Measurements from ENCODE around the gene CLK1. TPM values are rescaled to one million over a fixed set of nuclear protein-coding genes. Genes with fewer than 3 reads are reported as not detected.

Gene CLK1
- total and polyA plus RNA-seq, 2 of the 8 experiments (the other 6 are each of a cell fraction or from before 2014, with no cell fraction given) = 22.3 to 35.2 TPM

- ChIA-PET CTCF (ENCODE audit: partially characterized antibody) (interaction anchor here (0.7 to 1.4 kb wide), 3 partner anchors 14 to 114 kb away, joined by 3 to 4 read pairs (median 3); no protein-coding TSS in a partner anchor), POLR2A (ENCODE audit: partially characterized antibody) (interaction anchor here (0.9 to 1.6 kb wide), 9 partner anchors 8 to 98 kb away, joined by 3 to 9 read pairs (median 4); partner anchors contain the start of gene CLK1)
- Histone ChIP-seq H4K5ac (ENCODE audit: insufficient read length, low read depth, low read length) (peak within 1 kb of the TSS; percentile 100), H3K9me3 (ENCODE audit: insufficient read depth in 2 of 2, low read depth in 1 of 2, low read length in 1 of 2) (no peaks in the 10 kb centered on the region), H3K56ac (replicated peaks; ENCODE audit: insufficient read length, low read depth, low read length) (peak within 1 kb of the TSS; percentile 93), H2AK5ac (ENCODE audit: low read depth, low read length) (no peak within 1 kb of the TSS), H2BK20ac (ENCODE audit: low read length) (0 out of 2 replicates have a peak within 1 kb of the TSS, but pooled peaks have one; percentile 50), H2BK15ac (ENCODE audit: low read length) (no peak within 1 kb of the TSS; the same call in 1 of the 2 replicates), H3K27me3 (replicated peaks in 1 of 4; ENCODE audit: control insufficient read depth in 3 of 4, extremely low read depth in 1 of 4, insufficient read depth in 3 of 4, low read length in 3 of 4) (no peaks in the 10 kb centered on the region), H3K14ac (ENCODE audit: insufficient read length) (no peak within 1 kb of the TSS), H3K23me2 (ENCODE audit: low read depth, low read length) (peaks cover 9% of the 10 kb centered on the region), H3K4me2 (ENCODE audit: insufficient read depth in 1 of 2, low read depth in 2 of 2, low read length in 2 of 2) (peak within 1 kb of the TSS; percentile 87 to 94), H3K4me3 (ENCODE audit: extremely low read depth in 1 of 4, insufficient read depth in 2 of 4, low read depth in 3 of 4, low read length in 4 of 4) (peak within 1 kb of the TSS; percentile 86 to 99 (median 96)), H4K8ac (ENCODE audit: extremely low read depth, insufficient read depth, low read length) (peak within 1 kb of the TSS; percentile 100), H3K79me1 (ENCODE audit: low read depth, low read length) (no peaks in the 10 kb centered on the region), H3K4ac (replicated peaks; ENCODE audit: insufficient read length, low read depth, low read length) (no peak within 1 kb of the TSS), H2BK5ac (ENCODE audit: low read depth, low read length) (peak within 1 kb of the TSS; percentile 95), H3K4me1 (replicated peaks in 1 of 4; ENCODE audit: control insufficient read depth in 3 of 4, insufficient read depth in 4 of 4, low read length in 3 of 4) (peaks cover 2 to 9% (median 5%) of the 10 kb centered on the region in 4 experiments; a peak in 6 of 7 replicates), H3K79me2 (ENCODE audit: control insufficient read depth in 1 of 2, insufficient read depth in 2 of 2, low read length in 2 of 2) (peaks cover 17 to 44% of the 10 kb centered on the region in 2 experiments), H3K36me3 (ENCODE audit: control insufficient read depth in 2 of 4, insufficient read depth in 4 of 4, low read length in 3 of 4) (peaks cover 20 to 33% (median 28%) of the 10 kb centered on the region in 4 experiments), H3K18ac (ENCODE audit: extremely low read depth, low read length) (peak within 1 kb of the TSS; percentile 95), H3K27ac (ENCODE audit: low read depth, low read length) (peak within 1 kb of the TSS; percentile 100), H2BK120ac (replicated peaks; ENCODE audit: low read depth, low read length) (peak within 1 kb of the TSS; percentile 70), H3K23ac (ENCODE audit: insufficient read length) (no peak within 1 kb of the TSS), H4K91ac (replicated peaks; ENCODE audit: insufficient read length, low read length) (peak within 1 kb of the TSS; percentile 95), H2BK12ac (ENCODE audit: low read depth, low read length) (peak within 1 kb of the TSS; percentile 94; the same call in 1 of the 2 replicates), H4K20me1 (replicated peaks in 1 of 2; ENCODE audit: control insufficient read depth in 1 of 2, insufficient read depth in 2 of 2, low read length in 2 of 2) (peaks cover 8 to 18% of the 10 kb centered on the region in 2 experiments), H2AFZ (ENCODE audit: low read length) (peak within 1 kb of the TSS; percentile 96), H3K9ac (replicated peaks in 1 of 4; ENCODE audit: extremely low read depth in 1 of 4, low read depth in 3 of 4, low read length in 3 of 4) (peak within 1 kb of the TSS; percentile 96 to 100 (median 98))
- DNase-seq (ENCODE audit: low read depth in 1 of 2, low spot score in 2 of 2) = peak; percentile 90 to 95
- peak; percentile 45 for FAIRE-seq
- 1% methylated on average over 47 of the region's 75 CpGs; no CpG with 5 or more reads in 1 of the 2 experiments for WGBS, 2 experiments (ENCODE audit: extremely low coverage in 1 of 2, insufficient coverage in 1 of 2, insufficient read length in 1 of 2, insufficient replicate concordance in 2 of 2, low coverage in 1 of 2, low lambda C conversion rate in 2 of 2, missing lambda C conversion rate in 1 of 2)
- TF ChIP-seq KDM4A (IDR thresholded peaks at IDR 0.05; ENCODE audit: low read depth, low read length, severe bottlenecking) (no peak), EP300 (IDR thresholded peaks at IDR 0.05; ENCODE audit: borderline replicate concordance in 1 of 2, low read depth in 2 of 2, low read length in 2 of 2) (peak in 1 of 2 experiments; percentile 98; a peak in 2 of 3 replicates), CHD2 (IDR thresholded peaks at IDR 0.05; ENCODE audit: low read length) (peak; percentile 97), SP1 (IDR thresholded peaks at IDR 0.05; ENCODE audit: low read depth, low read length) (peak; percentile 69; the same call in 1 of the 2 replicates), NRF1 (IDR thresholded peaks at IDR 0.05; ENCODE audit: low read depth, low read length) (no peak), GTF2F1 (IDR thresholded peaks at IDR 0.05; ENCODE audit: borderline replicate concordance, low read depth, low read length) (no peak), BACH1 (IDR thresholded peaks at IDR 0.05; ENCODE audit: low read length) (no peak), POLR2A (IDR thresholded peaks at IDR 0.05; ENCODE audit: control extremely low read depth in 1 of 2, low read depth in 2 of 2, low read length in 2 of 2) (peak; percentile 94 to 97), RAD21 (IDR thresholded peaks at IDR 0.05 in 1 of 2, conservative IDR thresholded peaks at IDR 0.05 in 1 of 2; ENCODE audit: low read depth in 2 of 2, low read length in 2 of 2) (peak in 1 of 2 experiments; percentile 17; a peak in 1 of 4 replicates), NANOG (IDR thresholded peaks at IDR 0.05; ENCODE audit: insufficient read depth, low read depth, low read length, poor library complexity, severe bottlenecking) (no peak), SP2 (IDR thresholded peaks at IDR 0.05; ENCODE audit: low read length) (no peak)
These were observed 52.9 kb downstream of the CLK1 start, which contains the start of gene BZW1 for GRCh38 chr2:200811333-200812121. TSS of gene BZW1 (plus strand) at chr2:200811910. CDS start at chr2:200813218, 1,308 bp downstream.

Measured in H1 (cell line).